ENCODE results near the gene PLPP4.

Gene PLPP4

DNA sequence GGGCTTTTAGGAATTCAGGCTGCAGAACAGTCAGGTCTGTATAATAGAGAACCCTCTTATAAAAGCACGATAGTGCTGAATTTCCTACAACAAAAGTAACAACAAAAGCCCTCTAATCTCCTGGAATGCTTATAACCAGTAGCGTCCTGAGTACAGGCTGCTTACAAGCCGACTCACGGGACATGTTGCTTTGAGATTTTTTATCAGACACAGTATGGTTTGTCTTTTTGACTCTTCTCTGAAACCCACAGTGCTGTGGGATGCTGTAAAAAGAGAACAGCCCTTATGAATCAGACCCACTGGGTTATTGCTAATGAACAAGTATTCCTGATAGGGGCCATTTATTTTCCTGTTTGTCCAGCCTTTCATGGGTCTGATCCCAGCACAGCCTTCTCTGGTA, 59.4 kb downstream of the PLPP4 start:
- H3K27ac ChIP-seq = no peak overlapping the region
- TF ChIP-seq, protein P1, sequence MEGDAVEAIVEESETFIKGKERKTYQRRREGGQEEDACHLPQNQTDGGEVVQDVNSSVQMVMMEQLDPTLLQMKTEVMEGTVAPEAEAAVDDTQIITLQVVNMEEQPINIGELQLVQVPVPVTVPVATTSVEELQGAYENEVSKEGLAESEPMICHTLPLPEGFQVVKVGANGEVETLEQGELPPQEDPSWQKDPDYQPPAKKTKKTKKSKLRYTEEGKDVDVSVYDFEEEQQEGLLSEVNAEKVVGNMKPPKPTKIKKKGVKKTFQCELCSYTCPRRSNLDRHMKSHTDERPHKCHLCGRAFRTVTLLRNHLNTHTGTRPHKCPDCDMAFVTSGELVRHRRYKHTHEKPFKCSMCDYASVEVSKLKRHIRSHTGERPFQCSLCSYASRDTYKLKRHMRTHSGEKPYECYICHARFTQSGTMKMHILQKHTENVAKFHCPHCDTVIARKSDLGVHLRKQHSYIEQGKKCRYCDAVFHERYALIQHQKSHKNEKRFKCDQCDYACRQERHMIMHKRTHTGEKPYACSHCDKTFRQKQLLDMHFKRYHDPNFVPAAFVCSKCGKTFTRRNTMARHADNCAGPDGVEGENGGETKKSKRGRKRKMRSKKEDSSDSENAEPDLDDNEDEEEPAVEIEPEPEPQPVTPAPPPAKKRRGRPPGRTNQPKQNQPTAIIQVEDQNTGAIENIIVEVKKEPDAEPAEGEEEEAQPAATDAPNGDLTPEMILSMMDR (conservative IDR thresholded peaks at IDR 0.05) = no peak

DNA sequence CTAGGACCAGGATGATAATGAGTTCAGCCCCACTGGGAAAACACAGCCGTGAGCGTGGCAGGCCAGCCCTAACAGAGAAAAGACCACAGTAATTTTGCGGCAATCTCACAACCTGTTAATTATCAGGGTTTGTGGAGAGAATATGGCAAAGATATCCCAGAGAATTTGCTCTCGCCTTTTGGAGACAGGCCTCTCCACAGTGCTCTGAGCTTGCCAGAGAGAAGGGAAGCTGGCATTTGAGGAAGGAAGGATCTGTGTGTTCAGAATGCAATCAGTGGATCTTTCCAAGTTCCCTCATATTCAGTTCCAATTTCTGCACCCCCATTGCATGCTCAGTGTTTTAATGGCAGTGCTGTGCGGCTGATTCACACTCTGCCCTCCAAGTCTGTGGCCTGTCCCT, 60.2 kb downstream of the PLPP4 start:
- no peak overlapping the region for H3K27ac ChIP-seq
- TF ChIP-seq, protein P1 (conservative IDR thresholded peaks at IDR 0.05) = no peak

DNA sequence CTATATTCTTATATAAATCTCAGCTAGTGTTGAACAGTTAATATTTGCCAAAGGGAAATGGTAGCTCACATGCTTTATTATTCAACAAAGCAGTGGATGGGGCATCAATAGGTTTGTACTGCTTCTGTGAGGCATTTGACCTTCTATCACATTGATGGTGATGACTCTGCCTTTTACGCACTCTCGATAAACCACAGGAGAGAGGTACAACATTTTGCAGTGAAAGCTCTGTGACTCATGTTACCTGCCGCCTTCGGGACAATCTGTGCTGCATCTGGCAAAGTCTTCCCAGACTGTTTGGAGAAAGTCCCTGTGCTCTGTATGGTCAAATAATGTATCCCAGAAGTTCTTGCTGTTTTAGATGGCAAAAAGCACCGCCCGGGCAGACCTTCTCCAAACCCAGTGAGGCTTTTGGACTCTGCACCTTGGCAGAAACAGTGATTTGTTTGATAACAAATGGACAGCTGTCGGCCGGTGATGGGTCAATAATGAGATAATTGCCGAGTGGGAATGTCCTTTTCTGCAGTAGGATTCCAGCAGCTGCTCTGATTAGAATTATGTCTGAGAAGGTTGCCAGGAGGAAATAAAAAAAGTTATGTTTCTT, 61.0 kb downstream of the PLPP4 start:
- H3K27ac ChIP-seq = peak overlapping the region; percentile 47; the same call in 1 of the 2 replicates
- TF ChIP-seq, protein P1 (conservative IDR thresholded peaks at IDR 0.05) = no peak

DNA sequence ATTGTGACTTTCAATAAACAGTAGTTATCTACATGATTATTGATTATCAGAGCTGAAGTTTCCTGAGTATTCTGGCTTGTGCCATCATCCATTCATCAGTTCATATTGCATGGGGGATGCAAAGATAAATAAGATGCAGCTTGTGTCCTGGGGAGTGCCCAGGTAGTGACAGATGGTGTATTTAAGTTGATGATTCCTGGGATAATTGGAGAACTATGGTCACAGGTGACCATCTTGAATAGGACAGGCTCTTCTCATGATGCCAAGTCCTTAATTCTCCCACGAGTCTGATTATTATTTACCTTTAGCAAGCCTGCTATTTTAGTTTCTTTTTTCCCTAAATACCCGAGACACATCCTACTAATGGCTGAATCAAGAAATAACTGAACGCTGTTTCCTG, 64.9 kb downstream of the PLPP4 start:
- no peak overlapping the region for H3K27ac ChIP-seq
- TF ChIP-seq, protein P1 (conservative IDR thresholded peaks at IDR 0.05) = no peak

DNA sequence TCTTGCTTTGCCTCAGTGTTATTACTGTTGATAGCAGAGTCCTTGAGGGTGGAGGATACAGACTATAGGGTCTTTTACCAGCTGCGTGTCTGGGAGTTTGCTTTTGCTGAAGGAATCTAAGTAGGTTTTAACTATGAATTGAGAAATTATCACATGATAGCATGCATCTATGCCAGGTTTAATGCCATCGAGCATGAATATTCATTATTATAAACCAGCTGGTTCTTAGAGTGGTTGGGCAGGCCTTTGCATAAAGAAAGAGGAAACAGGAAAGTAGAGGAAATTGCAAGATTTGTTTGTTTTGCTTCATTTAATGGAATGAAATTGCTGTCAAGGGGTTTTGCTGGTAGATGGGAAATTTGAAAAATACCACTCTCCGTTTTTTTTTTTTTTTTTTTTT, 70.7 kb downstream of the PLPP4 start:
- TF ChIP-seq, protein P1 (conservative IDR thresholded peaks at IDR 0.05) = no peak
- H3K27ac ChIP-seq = no peak overlapping the region

DNA sequence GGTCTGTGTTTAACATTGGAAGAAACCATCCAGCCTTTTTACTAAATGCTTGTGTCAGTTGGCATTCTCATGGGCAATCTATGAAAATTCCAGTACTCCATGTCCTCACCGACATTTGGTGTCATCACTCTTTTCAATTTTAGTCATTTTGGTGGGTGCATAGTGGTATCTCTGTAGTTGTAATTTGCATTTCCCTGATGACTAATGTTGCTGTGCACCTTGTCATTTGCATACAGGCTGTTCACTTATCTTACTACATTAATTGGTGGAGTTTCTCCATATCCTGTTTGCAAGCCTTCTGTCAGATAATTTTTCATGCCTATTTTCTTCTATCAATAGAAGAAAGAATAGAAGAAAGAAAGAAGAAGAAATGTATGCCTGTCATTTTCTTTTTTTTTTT, 73.7 kb downstream of the PLPP4 start:
- TF ChIP-seq, protein P1 (conservative IDR thresholded peaks at IDR 0.05) = no peak
- H3K27ac ChIP-seq = no peak overlapping the region

DNA sequence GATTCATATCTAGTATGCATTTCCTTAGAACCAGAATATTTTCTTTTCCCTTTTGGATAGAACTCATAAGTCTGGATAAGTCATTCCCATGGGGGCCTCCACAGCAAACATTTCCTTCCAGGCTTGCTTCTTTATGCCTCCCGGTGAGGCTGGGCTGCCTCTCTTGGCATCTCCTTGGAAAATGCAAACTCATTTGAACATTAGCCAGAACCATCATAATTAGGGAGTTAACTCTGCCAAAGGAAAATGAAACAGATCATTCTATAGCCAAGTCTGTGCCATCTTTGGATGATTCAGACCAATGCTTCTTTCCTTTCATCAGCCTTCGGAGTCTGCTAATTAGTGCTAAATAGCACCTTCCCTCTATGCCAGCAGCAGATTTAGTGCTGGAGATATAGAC, 81.1 kb downstream of the PLPP4 start:
- TF ChIP-seq, protein P1 (conservative IDR thresholded peaks at IDR 0.05) = no peak

More for the DNA sequence above, 81.1 kb downstream of the PLPP4 start:
- no peak overlapping the region for H3K27ac ChIP-seq
